ENCODE data around the gene PALM3.

PALM3 gene

GRCh38 chr19:14097532-14098151 lies 35.8 kb upstream of the PALM3 start:
- POLR2A ChIA-PET, result no interaction called here
- no peak for TF ChIP-seq FOXK2 (IDR thresholded peaks at IDR 0.05)
- TF ChIP-seq ZNF384 (IDR thresholded peaks at IDR 0.05), result no peak
- no peak for TF ChIP-seq BHLHE40 (IDR thresholded peaks at IDR 0.05; ENCODE audit: borderline replicate concordance)
- TF ChIP-seq FOXM1 (IDR thresholded peaks at IDR 0.05; ENCODE audit: borderline replicate concordance), result no peak
- TF ChIP-seq L3MBTL2 (conservative IDR thresholded peaks at IDR 0.05), result no peak
- no peak for TF ChIP-seq LEF1 (IDR thresholded peaks at IDR 0.05; ENCODE audit: borderline replicate concordance)
- TF ChIP-seq PKNOX1 (IDR thresholded peaks at IDR 0.05), result no peak
- no peak for TF ChIP-seq HDGF (IDR thresholded peaks at IDR 0.05; ENCODE audit: borderline replicate concordance)
- no peak for TF ChIP-seq ARNT (IDR thresholded peaks at IDR 0.05)
- TF ChIP-seq TARDBP (IDR thresholded peaks at IDR 0.05), result no peak
- no peak for TF ChIP-seq SP1 (IDR thresholded peaks at IDR 0.05)
- TF ChIP-seq SUZ12 (IDR thresholded peaks at IDR 0.05), result no peak
- TF ChIP-seq CTBP1 (IDR thresholded peaks at IDR 0.05; ENCODE audit: borderline replicate concordance), result no peak
- no peak for TF ChIP-seq FOXA1 (IDR thresholded peaks at IDR 0.05)
- TF ChIP-seq ELF4 (IDR thresholded peaks at IDR 0.05), result no peak
- no peak for TF ChIP-seq NFRKB (IDR thresholded peaks at IDR 0.05)
- no peak for DNase-seq (ENCODE audit: extremely low spot score)
- CTCF ChIA-PET, result interaction anchor here (0.6 kb wide), 1 partner anchor 356 kb away, joined by 3 read pairs; no protein-coding TSS in a partner anchor

DNA sequence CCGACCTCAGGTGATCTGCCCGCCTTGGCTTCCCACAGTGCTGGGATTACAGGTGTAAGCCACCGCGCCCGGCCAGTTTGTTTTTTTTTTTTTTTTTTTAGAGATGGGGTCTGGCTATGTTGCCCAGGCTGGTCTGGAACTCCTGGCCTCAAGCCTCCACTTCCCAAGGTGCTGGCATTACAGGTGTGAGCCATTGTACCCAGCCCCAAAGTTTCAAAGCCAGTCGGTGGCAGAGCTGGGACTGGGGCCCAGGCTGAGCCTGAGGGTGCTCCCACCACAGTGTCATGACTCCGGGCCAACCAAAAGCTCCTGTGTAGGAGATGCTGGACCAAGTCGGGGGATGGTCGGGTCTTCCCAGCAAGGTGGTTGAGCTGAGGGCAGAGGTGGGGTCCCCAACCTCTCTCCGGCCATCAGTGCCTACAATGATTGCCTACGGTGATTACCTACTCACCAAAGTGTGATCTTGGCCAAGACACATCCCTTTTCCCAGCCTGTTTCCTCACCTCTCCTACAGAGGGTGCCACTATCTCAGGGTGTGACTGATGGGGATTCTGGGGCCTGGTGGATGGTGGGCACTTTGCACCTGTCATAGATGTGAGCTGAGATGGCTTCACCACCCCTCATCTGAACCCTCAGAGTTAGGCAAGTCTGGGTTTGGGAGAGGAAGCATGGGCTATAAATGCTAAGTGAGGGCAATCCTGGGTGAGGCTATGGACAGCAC lies 34.6 kb upstream of the PALM3 start:
- CTCF ChIA-PET, result interaction anchor here (0.9 kb wide), 1 partner anchor 19 kb away, joined by 3 read pairs; no protein-coding TSS in a partner anchor
- DNase-seq (ENCODE audit: extremely low spot score), result no peak
- TF ChIP-seq LEF1 (IDR thresholded peaks at IDR 0.05; ENCODE audit: borderline replicate concordance) (no peak), SUZ12 (IDR thresholded peaks at IDR 0.05) (no peak)
- POLR2A ChIA-PET, result interaction anchor here (0.8 kb wide), 1 partner anchor 40 kb away, joined by 3 read pairs; no protein-coding TSS in a partner anchor

DNA sequence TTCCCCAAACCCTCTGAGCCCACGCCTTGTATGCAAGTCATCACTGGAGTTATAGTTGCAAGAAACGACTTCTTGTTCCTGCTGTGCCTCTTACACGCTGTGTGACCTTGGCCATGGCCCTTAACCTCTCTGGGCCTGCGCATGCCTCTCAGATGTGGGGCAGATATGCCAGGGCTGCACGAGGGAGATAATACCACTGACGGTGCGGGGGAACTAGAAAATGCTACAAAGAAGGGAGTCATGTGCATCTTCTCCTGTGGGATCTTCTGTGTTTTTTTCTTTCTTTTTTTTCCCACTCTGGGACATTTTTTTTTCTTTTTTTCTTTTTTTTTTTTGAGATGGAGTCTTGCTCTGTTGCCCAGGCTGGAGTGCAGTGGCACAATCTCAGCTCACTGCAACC lies 33.0 kb upstream of the PALM3 start:
- CTCF ChIA-PET, result no interaction called here
- DNase-seq (ENCODE audit: extremely low spot score), result no peak
- no peak for TF ChIP-seq L3MBTL2 (conservative IDR thresholded peaks at IDR 0.05)
- TF ChIP-seq ZNF384 (IDR thresholded peaks at IDR 0.05), result peak; percentile 38
- TF ChIP-seq ARNT (IDR thresholded peaks at IDR 0.05), result no peak
- POLR2A ChIA-PET, result no interaction called here

- DNase-seq (ENCODE audit: extremely low spot score), result no peak
- TF ChIP-seq FOXA1 (IDR thresholded peaks at IDR 0.05) (no peak), BHLHE40 (IDR thresholded peaks at IDR 0.05; ENCODE audit: borderline replicate concordance) (no peak), FOXM1 (IDR thresholded peaks at IDR 0.05; ENCODE audit: borderline replicate concordance) (no peak), ZNF384 (IDR thresholded peaks at IDR 0.05) (no peak), TARDBP (IDR thresholded peaks at IDR 0.05) (no peak), ELF4 (IDR thresholded peaks at IDR 0.05) (no peak), CTBP1 (IDR thresholded peaks at IDR 0.05; ENCODE audit: borderline replicate concordance) (no peak), LEF1 (IDR thresholded peaks at IDR 0.05; ENCODE audit: borderline replicate concordance) (no peak), FOXK2 (IDR thresholded peaks at IDR 0.05) (no peak), L3MBTL2 (conservative IDR thresholded peaks at IDR 0.05) (no peak), SUZ12 (IDR thresholded peaks at IDR 0.05) (no peak), SP1 (IDR thresholded peaks at IDR 0.05) (no peak), HDGF (IDR thresholded peaks at IDR 0.05; ENCODE audit: borderline replicate concordance) (no peak)
- CTCF ChIA-PET, result no interaction called here
- POLR2A ChIA-PET, result no interaction called here
These were observed 31.4 kb upstream of the PALM3 start for GRCh38 chr19:14093117-14093823.

GRCh38 chr19:14091813-14092462 lies 30.1 kb upstream of the PALM3 start:
- no peak for TF ChIP-seq SUZ12 (IDR thresholded peaks at IDR 0.05)
- TF ChIP-seq PKNOX1 (IDR thresholded peaks at IDR 0.05), result peak; percentile 61
- no peak for TF ChIP-seq LEF1 (IDR thresholded peaks at IDR 0.05; ENCODE audit: borderline replicate concordance)
- POLR2A ChIA-PET, result no interaction called here
- CTCF ChIA-PET, result no interaction called here
- no peak for DNase-seq (ENCODE audit: extremely low spot score)

- ChIA-PET CTCF (no interaction called here), POLR2A (no interaction called here)
- TF ChIP-seq ZNF384 (IDR thresholded peaks at IDR 0.05), result peak; percentile 99
- no peak for TF ChIP-seq FOXK2 (IDR thresholded peaks at IDR 0.05)
- 0 out of 2 replicates have a peak, but pooled peaks have one; percentile 11 for TF ChIP-seq CTBP1 (IDR thresholded peaks at IDR 0.05; ENCODE audit: borderline replicate concordance)
- peak; percentile 77 for DNase-seq (ENCODE audit: extremely low spot score)
These were observed 29.4 kb upstream of the PALM3 start for GRCh38 chr19:14091081-14091812.
